ENCODE measurements around the gene SCYGR4.

The SCYGR4 gene

DNA sequence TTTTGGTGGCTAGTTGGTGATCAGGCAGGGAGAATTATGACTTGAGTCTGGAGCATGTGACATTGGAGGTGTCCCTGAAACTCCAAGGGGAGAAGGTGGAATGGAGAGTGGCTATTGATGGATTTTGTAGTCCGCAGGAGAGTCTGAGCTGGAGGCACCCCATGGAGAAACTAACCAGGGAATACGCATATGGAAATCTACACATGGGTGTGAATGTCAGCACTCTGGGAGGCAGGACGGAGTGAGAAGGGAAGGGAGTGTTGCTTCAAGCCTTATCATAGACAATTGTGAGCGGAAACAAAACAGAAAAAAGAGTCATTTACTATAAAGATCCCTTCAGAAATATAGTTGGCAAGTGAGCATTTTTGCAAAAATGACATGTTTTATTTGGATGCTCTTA lies 667 bp upstream of the SCYGR4 start:
- in situ Hi-C loops (cut with MboI; ENCODE audit: low pct_unique_long_range_greater_than_20kb, low sequenced_read_pairs, unreplicated experiment) = no loop called here
- DNase-seq (ENCODE audit: low spot score) = peak; percentile 6
- TF ChIP-seq, protein P1, sequence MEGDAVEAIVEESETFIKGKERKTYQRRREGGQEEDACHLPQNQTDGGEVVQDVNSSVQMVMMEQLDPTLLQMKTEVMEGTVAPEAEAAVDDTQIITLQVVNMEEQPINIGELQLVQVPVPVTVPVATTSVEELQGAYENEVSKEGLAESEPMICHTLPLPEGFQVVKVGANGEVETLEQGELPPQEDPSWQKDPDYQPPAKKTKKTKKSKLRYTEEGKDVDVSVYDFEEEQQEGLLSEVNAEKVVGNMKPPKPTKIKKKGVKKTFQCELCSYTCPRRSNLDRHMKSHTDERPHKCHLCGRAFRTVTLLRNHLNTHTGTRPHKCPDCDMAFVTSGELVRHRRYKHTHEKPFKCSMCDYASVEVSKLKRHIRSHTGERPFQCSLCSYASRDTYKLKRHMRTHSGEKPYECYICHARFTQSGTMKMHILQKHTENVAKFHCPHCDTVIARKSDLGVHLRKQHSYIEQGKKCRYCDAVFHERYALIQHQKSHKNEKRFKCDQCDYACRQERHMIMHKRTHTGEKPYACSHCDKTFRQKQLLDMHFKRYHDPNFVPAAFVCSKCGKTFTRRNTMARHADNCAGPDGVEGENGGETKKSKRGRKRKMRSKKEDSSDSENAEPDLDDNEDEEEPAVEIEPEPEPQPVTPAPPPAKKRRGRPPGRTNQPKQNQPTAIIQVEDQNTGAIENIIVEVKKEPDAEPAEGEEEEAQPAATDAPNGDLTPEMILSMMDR (IDR thresholded peaks at IDR 0.05; ENCODE audit: extremely low read depth, insufficient read depth, missing control alignments) = no peak

DNA sequence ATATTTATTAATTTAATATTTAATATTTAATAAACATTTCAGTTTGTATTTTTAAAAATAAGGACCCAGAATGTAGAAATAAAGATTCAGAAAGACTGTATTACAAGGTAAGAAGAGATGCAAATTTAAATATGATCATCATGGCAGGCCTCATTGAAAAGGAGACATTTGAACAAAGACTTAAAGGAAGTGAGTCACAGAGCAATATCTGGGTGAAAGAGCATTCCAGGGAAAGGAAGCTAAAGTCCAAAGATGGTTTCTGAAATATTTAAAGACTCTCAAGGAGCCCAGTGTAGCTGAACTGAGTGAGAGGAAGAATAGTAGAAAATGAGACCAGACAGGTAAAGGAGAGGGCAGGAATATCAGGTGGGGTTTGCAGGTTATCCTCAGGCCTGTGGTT lies 5.9 kb downstream of the SCYGR4 start:
- TF ChIP-seq, protein P1 (IDR thresholded peaks at IDR 0.05; ENCODE audit: extremely low read depth, insufficient read depth, missing control alignments) = no peak
- no peak for DNase-seq (ENCODE audit: low spot score)
- in situ Hi-C loops (cut with MboI; ENCODE audit: low pct_unique_long_range_greater_than_20kb, low sequenced_read_pairs, unreplicated experiment) = no loop called here

DNA sequence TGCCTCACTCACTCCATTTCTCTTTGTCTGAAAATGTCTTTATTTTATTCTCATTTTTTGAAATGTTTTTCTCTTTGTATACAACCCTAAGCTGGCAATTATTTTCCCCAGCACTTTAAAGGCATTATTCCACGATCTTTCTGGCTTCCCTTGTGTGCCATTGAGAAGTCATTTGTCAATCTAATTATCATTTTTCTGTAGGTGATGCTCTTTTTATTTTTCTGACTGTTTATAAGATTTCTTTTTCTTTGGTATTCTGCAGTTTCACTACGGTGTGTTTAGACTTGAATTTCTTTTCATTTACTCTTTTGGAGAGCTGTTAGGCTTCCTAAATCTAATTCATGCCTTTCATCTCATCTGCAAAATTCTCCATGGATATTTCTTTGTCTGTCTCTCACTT lies 8.1 kb downstream of the SCYGR4 start:
- TF ChIP-seq, protein P1 (IDR thresholded peaks at IDR 0.05; ENCODE audit: extremely low read depth, insufficient read depth, missing control alignments) = no peak
- in situ Hi-C loops (cut with MboI; ENCODE audit: low pct_unique_long_range_greater_than_20kb, low sequenced_read_pairs, unreplicated experiment) = no loop called here
- no peak for DNase-seq (ENCODE audit: low spot score)

DNA sequence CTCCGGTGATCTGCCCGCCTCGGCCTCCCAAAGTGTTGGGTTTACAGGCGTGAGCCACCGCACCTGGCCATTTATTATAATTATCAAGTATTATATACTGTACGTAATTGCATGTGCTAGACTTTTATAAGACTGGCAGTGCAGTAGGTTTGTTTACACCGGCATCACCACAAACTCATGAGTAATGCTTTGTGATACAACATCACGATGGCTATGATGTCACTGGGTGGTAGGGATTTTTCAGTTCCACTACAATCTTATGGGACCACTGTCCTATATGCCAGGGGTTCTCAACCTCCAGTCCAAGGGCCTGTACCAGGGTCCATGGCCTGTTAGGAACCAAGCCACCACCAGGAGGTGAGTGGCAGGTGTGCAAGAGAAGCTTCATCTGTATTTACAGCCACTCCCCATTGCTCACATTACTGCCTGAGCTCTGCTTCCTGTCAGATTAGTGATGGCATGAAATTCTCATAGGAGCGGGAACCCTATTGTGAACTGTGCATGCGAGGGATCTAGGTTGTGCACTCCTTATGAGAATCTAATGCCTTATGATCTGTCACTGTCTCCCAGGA lies 9.4 kb downstream of the SCYGR4 start:
- DNase-seq (ENCODE audit: low spot score) = no peak
- in situ Hi-C loops (cut with MboI; ENCODE audit: low pct_unique_long_range_greater_than_20kb, low sequenced_read_pairs, unreplicated experiment) = no loop called here

DNA sequence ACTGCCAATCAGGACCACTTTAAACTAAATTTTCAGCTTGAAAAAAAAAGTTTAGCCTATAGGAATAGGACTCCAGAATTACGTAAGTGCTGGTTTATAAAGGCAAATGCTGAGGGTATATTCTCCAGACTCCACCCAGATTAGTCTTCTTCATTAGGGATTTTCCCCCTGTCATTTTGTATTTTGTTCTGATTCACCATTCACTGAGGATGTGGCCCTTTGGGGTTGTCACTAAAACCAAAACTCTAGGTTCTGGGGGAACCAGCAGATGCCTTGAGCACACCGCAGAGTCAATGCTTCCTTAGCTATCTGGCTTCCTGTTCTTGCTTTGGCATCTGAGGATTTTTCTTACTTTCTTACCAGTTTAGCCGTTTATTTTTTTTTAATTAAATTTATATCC lies 10.5 kb downstream of the SCYGR4 start:
- in situ Hi-C loops (cut with MboI; ENCODE audit: low pct_unique_long_range_greater_than_20kb, low sequenced_read_pairs, unreplicated experiment) = no loop called here
- TF ChIP-seq, protein P1 (IDR thresholded peaks at IDR 0.05; ENCODE audit: extremely low read depth, insufficient read depth, missing control alignments) = no peak
- no peak for DNase-seq (ENCODE audit: low spot score)

More for the DNA sequence above, 9.4 kb downstream of the SCYGR4 start:
- TF ChIP-seq, protein P1 (IDR thresholded peaks at IDR 0.05; ENCODE audit: extremely low read depth, insufficient read depth, missing control alignments) = no peak

DNA sequence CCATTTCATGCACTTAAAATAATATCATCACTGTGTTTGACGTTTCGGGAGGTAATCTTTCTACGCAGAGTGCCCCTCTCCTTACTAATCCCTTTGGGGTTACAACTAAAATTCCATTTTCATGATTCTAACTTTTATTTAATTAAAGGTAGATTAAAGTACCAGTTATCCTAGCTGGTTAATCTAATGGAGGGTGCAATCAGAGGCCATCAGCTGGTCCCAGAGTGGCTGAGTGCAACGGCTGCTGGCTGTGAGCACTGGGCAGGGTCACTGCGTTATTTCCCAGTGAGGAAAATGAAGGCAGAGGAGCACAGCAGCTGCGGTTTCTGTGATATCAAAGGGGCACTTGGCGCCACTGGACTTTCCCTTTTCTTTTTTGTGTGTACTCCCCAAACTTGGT lies 12.1 kb downstream of the SCYGR4 start:
- no peak for DNase-seq (ENCODE audit: low spot score)
- TF ChIP-seq, protein P1 (IDR thresholded peaks at IDR 0.05; ENCODE audit: extremely low read depth, insufficient read depth, missing control alignments) = no peak
- in situ Hi-C loops (cut with MboI; ENCODE audit: low pct_unique_long_range_greater_than_20kb, low sequenced_read_pairs, unreplicated experiment) = no loop called here

DNA sequence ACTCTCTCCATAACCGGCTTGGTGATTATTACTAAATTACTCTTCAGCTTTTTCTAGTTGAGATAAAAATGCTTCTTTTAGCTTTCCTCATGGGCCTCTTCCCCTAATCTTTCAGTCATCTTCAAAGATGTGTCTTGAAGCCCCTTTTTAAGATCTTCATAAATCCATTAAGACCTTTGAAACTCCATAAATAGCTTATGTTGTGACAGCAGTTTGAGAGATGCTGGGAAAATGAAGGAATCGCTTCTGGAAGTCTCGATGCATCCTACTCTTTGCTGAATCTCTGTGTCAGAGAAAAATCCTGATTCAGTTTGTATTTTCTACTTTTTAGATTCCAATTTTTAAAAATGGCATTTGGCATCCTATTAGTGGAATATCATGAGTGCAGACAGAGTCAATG lies 13.0 kb downstream of the SCYGR4 start:
- TF ChIP-seq, protein P1 (IDR thresholded peaks at IDR 0.05; ENCODE audit: extremely low read depth, insufficient read depth, missing control alignments) = no peak
- no peak for DNase-seq (ENCODE audit: low spot score)
- in situ Hi-C loops (cut with MboI; ENCODE audit: low pct_unique_long_range_greater_than_20kb, low sequenced_read_pairs, unreplicated experiment) = no loop called here

Measured in GM13977 (cell line).